ENCODE data around the gene BLOC1S1. TPM values are rescaled to one million over a fixed set of nuclear protein-coding genes. Genes with fewer than 3 reads are reported as not detected.

BLOC1S1 gene
- total and polyA plus RNA-seq, 9 of the 15 experiments (the other 6 are each of a cell fraction or from before 2014, with no cell fraction given), result 75.2 to 161 (median 98.8) TPM

GRCh38 chr12:55724226-55724939 lies 8.5 kb downstream of the BLOC1S1 start (continued):
- TF ChIP-seq FUS (optimal IDR thresholded peaks at IDR 0.05; ENCODE audit: low read depth, low read length) (no peak), SNAPC5 (CRISPR knock-in tag; IDR thresholded peaks at IDR 0.05) (no peak), EGR1 (conservative IDR thresholded peaks at IDR 0.05) (no peak), SMC3 (conservative IDR thresholded peaks at IDR 0.05; ENCODE audit: insufficient read depth, low read depth, low read length) (peak; percentile 77; the same call in 1 of the 2 replicates), ZKSCAN3 (CRISPR knock-in tag; IDR thresholded peaks at IDR 0.05) (no peak), ZNF232 (CRISPR knock-in tag; IDR thresholded peaks at IDR 0.05) (no peak), SP1 (CRISPR knock-in tag; IDR thresholded peaks at IDR 0.05) (0 out of 2 replicates have a peak, but pooled peaks have one; percentile 22), U2AF2 (optimal IDR thresholded peaks at IDR 0.05; ENCODE audit: low read depth, low read length) (no peak), ADNP (tag; IDR thresholded peaks at IDR 0.05) (no peak), ZNF384 (IDR thresholded peaks at IDR 0.05; ENCODE audit: low read depth, low read length) (no peak), ELF2 (CRISPR knock-in tag; IDR thresholded peaks at IDR 0.05) (no peak; the same call in 1 of the 2 replicates), ZNF184 (CRISPR knock-in tag; IDR thresholded peaks at IDR 0.05) (no peak), NR4A1 (CRISPR knock-in tag; IDR thresholded peaks at IDR 0.05) (no peak), NR4A1 (tag; IDR thresholded peaks at IDR 0.05) (no peak), HDAC1 (IDR thresholded peaks at IDR 0.05) (no peak), ZNF740 (CRISPR knock-in tag; IDR thresholded peaks at IDR 0.05) (no peak), ZNF740 (tag; IDR thresholded peaks at IDR 0.05) (no peak), TGIF2 (CRISPR knock-in tag; IDR thresholded peaks at IDR 0.05) (no peak), TFAM (CRISPR knock-in tag; conservative IDR thresholded peaks at IDR 0.05) (no peak), PURB (CRISPR knock-in tag; IDR thresholded peaks at IDR 0.05; ENCODE audit: low read depth) (no peak), POLR2AphosphoS5 (IDR thresholded peaks at IDR 0.05; ENCODE audit: control insufficient read depth, insufficient read depth, low read depth, low read length) (peak; percentile 66; the same call in 1 of the 2 replicates), ID3 (CRISPR knock-in tag; IDR thresholded peaks at IDR 0.05) (no peak), ID3 (tag; IDR thresholded peaks at IDR 0.05) (no peak), KHSRP (IDR thresholded peaks at IDR 0.05) (no peak), ILF3 (IDR thresholded peaks at IDR 0.05; ENCODE audit: borderline replicate concordance) (no peak), HOXB6 (CRISPR knock-in tag; IDR thresholded peaks at IDR 0.05; ENCODE audit: borderline replicate concordance) (no peak), ZNF24 (IDR thresholded peaks at IDR 0.05) (no peak), SAP30 (IDR thresholded peaks at IDR 0.05; ENCODE audit: borderline replicate concordance, insufficient read depth, low read depth, low read length, poor library complexity, severe bottlenecking) (no peak), ZSCAN29 (IDR thresholded peaks at IDR 0.05) (no peak), BRCA1 (IDR thresholded peaks at IDR 0.05) (no peak), BRCA1 (CRISPR knock-in tag; IDR thresholded peaks at IDR 0.05) (no peak)
